ENCODE data around the gene FCHSD2. TPM values are rescaled to one million over a fixed set of nuclear protein-coding genes. Genes with fewer than 3 reads are reported as not detected.

FCHSD2 gene
- total and polyA plus RNA-seq, 2 of the 8 experiments (the other 6 are each of a cell fraction or from before 2014, with no cell fraction given) = 4.1 to 7.8 TPM

GRCh38 chr11:73147771-73148681, 5.9 kb upstream of the FCHSD2 start:
- Histone ChIP-seq H3K18ac (ENCODE audit: extremely low read depth, low read length) (0 out of 2 replicates have a peak overlapping the region, but pooled peaks have one; percentile 36), H3K79me2 (ENCODE audit: control insufficient read depth in 1 of 2, insufficient read depth in 2 of 2, low read length in 2 of 2) (no peaks in the 10 kb centered on the region), H3K14ac (ENCODE audit: insufficient read length) (no peak overlapping the region), H4K91ac (replicated peaks; ENCODE audit: insufficient read length, low read length) (no peak overlapping the region), H3K36me3 (ENCODE audit: control insufficient read depth in 2 of 4, insufficient read depth in 4 of 4, low read length in 3 of 4) (no peaks in the 10 kb centered on the region), H2BK5ac (ENCODE audit: low read depth, low read length) (no peak overlapping the region), H4K20me1 (replicated peaks in 1 of 2; ENCODE audit: control insufficient read depth in 1 of 2, insufficient read depth in 2 of 2, low read length in 2 of 2) (no peaks in the 10 kb centered on the region), H3K9ac (replicated peaks in 1 of 4; ENCODE audit: extremely low read depth in 1 of 4, low read depth in 3 of 4, low read length in 3 of 4) (no peak overlapping the region), H3K23ac (ENCODE audit: insufficient read length) (no peak overlapping the region), H2BK120ac (replicated peaks; ENCODE audit: low read depth, low read length) (no peak overlapping the region), H3K4me1 (replicated peaks in 1 of 4; ENCODE audit: control insufficient read depth in 3 of 4, insufficient read depth in 4 of 4, low read length in 3 of 4) (peaks cover 7 to 15% (median 9%) of the 10 kb centered on the region in 4 experiments), H2BK15ac (ENCODE audit: low read length) (no peak overlapping the region), H2BK12ac (ENCODE audit: low read depth, low read length) (no peak overlapping the region), H3K4me3 (ENCODE audit: extremely low read depth in 1 of 4, insufficient read depth in 2 of 4, low read depth in 3 of 4, low read length in 4 of 4) (no peak overlapping the region), H3K4ac (replicated peaks; ENCODE audit: insufficient read length, low read depth, low read length) (peak overlapping the region; percentile 37), H2BK20ac (ENCODE audit: low read length) (no peak overlapping the region), H3K56ac (replicated peaks; ENCODE audit: insufficient read length, low read depth, low read length) (no peak overlapping the region), H3K79me1 (ENCODE audit: low read depth, low read length) (no peaks in the 10 kb centered on the region), H3K9me3 (ENCODE audit: insufficient read depth in 2 of 2, low read depth in 1 of 2, low read length in 1 of 2) (no peaks in the 10 kb centered on the region), H3K4me2 (ENCODE audit: insufficient read depth in 1 of 2, low read depth in 2 of 2, low read length in 2 of 2) (no peak overlapping the region; a peak in 1 of 4 replicates), H3K27ac (ENCODE audit: low read depth, low read length) (no peak overlapping the region), H2AFZ (ENCODE audit: low read length) (no peak overlapping the region), H4K5ac (ENCODE audit: insufficient read length, low read depth, low read length) (no peak overlapping the region), H4K8ac (ENCODE audit: extremely low read depth, insufficient read depth, low read length) (no peak overlapping the region; the same call in 1 of the 2 replicates), H3K23me2 (ENCODE audit: low read depth, low read length) (peaks cover under 1% of the 10 kb centered on the region; the same call in 1 of the 2 replicates), H3K27me3 (replicated peaks in 1 of 4; ENCODE audit: control insufficient read depth in 3 of 4, extremely low read depth in 1 of 4, insufficient read depth in 3 of 4, low read length in 3 of 4) (no peaks in the 10 kb centered on the region; a peak in 1 of 7 replicates), H2AK5ac (ENCODE audit: low read depth, low read length) (no peak overlapping the region)
- no peak for TF ChIP-seq RXRA (IDR thresholded peaks at IDR 0.05; ENCODE audit: insufficient read depth, low read depth, low read length)
- no peak for TF ChIP-seq SIRT6 (IDR thresholded peaks at IDR 0.05; ENCODE audit: low read length)
- no peak for TF ChIP-seq POLR2A (IDR thresholded peaks at IDR 0.05; ENCODE audit: control extremely low read depth in 1 of 2, low read depth in 2 of 2, low read length in 2 of 2)
- no peak for TF ChIP-seq RAD21 (IDR thresholded peaks at IDR 0.05 in 1 of 2, conservative IDR thresholded peaks at IDR 0.05 in 1 of 2; ENCODE audit: low read depth in 2 of 2, low read length in 2 of 2)
- TF ChIP-seq, protein P1, sequence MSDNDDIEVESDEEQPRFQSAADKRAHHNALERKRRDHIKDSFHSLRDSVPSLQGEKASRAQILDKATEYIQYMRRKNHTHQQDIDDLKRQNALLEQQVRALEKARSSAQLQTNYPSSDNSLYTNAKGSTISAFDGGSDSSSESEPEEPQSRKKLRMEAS (IDR thresholded peaks at IDR 0.05) = peak; percentile 21; the same call in 1 of the 2 replicates
- no peak for TF ChIP-seq GABPA (IDR thresholded peaks at IDR 0.05; ENCODE audit: borderline replicate concordance, insufficient read depth, low read length)
- ChIA-PET POLR2A (ENCODE audit: partially characterized antibody) (interaction anchor here (1.3 kb wide), 1 partner anchor 10 kb away, joined by 3 read pairs; no protein-coding TSS in a partner anchor), CTCF (ENCODE audit: partially characterized antibody) (interaction anchor here (0.7 to 4.7 kb wide), 6 partner anchors 9 to 423 kb away, joined by 3 to 27 read pairs (median 4); no protein-coding TSS in a partner anchor)
- FAIRE-seq (no peak), DNase-seq (ENCODE audit: low read depth in 1 of 2, low spot score in 2 of 2) (no peak)
- 82% methylated on average over 15 of the region's 15 CpGs; no CpG with 5 or more reads in 1 of the 2 experiments for WGBS, 2 experiments (ENCODE audit: extremely low coverage in 1 of 2, insufficient coverage in 1 of 2, insufficient read length in 1 of 2, insufficient replicate concordance in 2 of 2, low coverage in 1 of 2, low lambda C conversion rate in 2 of 2, missing lambda C conversion rate in 1 of 2)
